ENCODE results near the gene GNPNAT1. TPM values are rescaled to one million over a fixed set of nuclear protein-coding genes. Genes with fewer than 3 reads are reported as not detected.

Gene GNPNAT1
- total and polyA plus RNA-seq, 10 donors = 3.4 to 12.6 (median 8.4) TPM

DNA sequence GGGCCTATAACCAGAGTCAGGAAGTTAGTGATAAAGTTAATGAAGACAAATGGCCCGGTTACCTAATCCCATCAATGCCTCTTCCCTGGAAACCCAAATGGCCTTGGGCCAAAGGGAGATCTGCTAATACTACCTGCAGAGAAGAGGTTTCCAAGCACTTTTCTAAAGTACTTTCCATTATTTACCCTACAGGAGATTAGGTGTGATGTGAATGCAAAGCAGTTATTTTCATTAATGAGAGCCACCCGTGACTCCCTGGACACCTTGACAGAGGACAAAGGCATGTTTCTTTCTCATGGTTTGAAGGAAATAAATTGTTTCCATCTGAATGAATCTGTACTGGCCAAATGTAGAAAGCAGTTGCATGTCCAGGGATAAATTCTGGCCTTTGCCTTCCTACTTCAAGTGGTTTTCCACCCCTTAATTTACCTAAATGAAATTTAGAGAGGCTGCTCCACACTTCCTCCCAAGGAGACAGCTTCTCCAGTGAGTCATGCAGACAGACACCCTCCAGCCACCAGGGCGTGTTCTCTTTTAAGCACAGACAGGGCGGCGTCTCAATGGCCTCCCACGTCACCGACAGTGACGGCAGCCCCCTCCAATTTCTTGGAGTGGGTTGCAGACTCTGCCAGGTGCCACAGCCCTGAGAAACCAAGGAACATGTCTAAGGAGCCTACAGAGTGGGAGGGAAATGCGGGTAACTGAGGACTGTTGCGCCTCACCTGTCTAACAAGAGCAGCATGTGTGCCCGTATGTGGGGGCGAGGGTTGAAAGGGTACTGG lies 43.9 kb upstream of the GNPNAT1 start:
- H3K27ac ChIP-seq = no peak overlapping the region
- WGBS, 5 donors = 89 to 95% (median 91%) methylated on average over 12 of the region's 12 CpGs
- no peaks in the 10 kb centered on the region for H3K36me3 ChIP-seq

DNA sequence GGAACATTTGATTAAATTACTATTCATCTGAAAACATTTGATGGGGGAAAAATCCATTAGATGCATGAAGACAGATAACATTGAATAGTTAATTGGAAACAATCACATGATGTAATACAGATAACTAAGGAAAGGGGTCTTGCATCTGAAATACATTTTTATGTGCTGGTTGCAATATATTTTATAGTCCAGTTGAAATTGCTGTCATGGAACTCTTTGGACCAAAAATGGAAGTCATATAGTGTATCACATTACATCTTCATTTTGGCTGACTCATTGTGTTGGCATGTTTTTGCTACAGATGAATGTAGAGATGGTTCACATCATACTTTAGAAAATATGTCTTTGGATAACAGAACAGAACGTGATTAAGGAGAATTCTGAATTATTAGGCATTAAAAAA lies 43.0 kb upstream of the GNPNAT1 start:
- Histone ChIP-seq H3K4me3 (no peak overlapping the region), H3K27me3 (replicated peaks in 1 of 7) (no peaks in the 10 kb centered on the region), H3K36me3 (no peaks in the 10 kb centered on the region), H3K27ac (no peak overlapping the region), H3K9me3 (no peaks in the 10 kb centered on the region), H3K4me1 (no peaks in the 10 kb centered on the region)
- no peak for DNase-seq
- intact Hi-C loops (cut with DNase I; ENCODE audit: low total_unique reads) = no loop called here
- TF ChIP-seq, protein P1, sequence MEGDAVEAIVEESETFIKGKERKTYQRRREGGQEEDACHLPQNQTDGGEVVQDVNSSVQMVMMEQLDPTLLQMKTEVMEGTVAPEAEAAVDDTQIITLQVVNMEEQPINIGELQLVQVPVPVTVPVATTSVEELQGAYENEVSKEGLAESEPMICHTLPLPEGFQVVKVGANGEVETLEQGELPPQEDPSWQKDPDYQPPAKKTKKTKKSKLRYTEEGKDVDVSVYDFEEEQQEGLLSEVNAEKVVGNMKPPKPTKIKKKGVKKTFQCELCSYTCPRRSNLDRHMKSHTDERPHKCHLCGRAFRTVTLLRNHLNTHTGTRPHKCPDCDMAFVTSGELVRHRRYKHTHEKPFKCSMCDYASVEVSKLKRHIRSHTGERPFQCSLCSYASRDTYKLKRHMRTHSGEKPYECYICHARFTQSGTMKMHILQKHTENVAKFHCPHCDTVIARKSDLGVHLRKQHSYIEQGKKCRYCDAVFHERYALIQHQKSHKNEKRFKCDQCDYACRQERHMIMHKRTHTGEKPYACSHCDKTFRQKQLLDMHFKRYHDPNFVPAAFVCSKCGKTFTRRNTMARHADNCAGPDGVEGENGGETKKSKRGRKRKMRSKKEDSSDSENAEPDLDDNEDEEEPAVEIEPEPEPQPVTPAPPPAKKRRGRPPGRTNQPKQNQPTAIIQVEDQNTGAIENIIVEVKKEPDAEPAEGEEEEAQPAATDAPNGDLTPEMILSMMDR (IDR thresholded peaks at IDR 0.05 in 8 of 11, conservative IDR thresholded peaks at IDR 0.05 in 3 of 11) = no peak
- no peak for TF ChIP-seq POLR2AphosphoS5 (IDR thresholded peaks at IDR 0.05)
- TF ChIP-seq POLR2A (IDR thresholded peaks at IDR 0.05) = no peak
- WGBS, 5 donors = 47 to 86% (median 75%) methylated on average over 1 of the region's 1 CpG

More for the DNA sequence above, 43.9 kb upstream of the GNPNAT1 start:
- no peak overlapping the region for H3K4me3 ChIP-seq
- TF ChIP-seq POLR2AphosphoS5 (IDR thresholded peaks at IDR 0.05) = no peak
- TF ChIP-seq, protein P1 (IDR thresholded peaks at IDR 0.05 in 8 of 11, conservative IDR thresholded peaks at IDR 0.05 in 3 of 11) = no peak
- TF ChIP-seq POLR2A (IDR thresholded peaks at IDR 0.05) = no peak
- DNase-seq = no peak
- H3K27me3 ChIP-seq (replicated peaks in 1 of 7) = no peaks in the 10 kb centered on the region
- intact Hi-C loops (cut with DNase I; ENCODE audit: low total_unique reads) = no loop called here
- H3K4me1 ChIP-seq = no peaks in the 10 kb centered on the region
- no peaks in the 10 kb centered on the region for H3K9me3 ChIP-seq

DNA sequence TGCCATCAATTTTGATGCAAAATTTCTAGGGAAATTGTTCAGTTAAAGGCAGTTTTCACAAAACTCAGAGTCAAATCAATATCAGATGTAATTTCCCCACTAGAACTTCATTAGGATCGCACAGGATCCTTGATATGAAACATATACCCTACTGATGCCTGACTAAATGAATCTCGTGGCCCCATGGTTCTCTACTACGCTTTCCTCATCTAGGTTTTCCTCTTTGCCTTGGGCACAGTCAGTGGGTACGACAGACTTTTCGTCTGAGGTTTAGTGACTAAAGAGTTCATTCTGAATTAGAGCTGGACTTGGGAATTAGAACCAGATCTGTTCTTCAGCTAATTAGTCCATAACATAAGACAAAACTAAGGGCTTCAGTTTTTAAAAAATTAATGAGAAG lies 42.5 kb upstream of the GNPNAT1 start:
- Histone ChIP-seq H3K4me3 (no peak overlapping the region), H3K36me3 (no peaks in the 10 kb centered on the region), H3K4me1 (no peaks in the 10 kb centered on the region), H3K27me3 (replicated peaks in 1 of 7) (no peaks in the 10 kb centered on the region), H3K9me3 (no peaks in the 10 kb centered on the region), H3K27ac (no peak overlapping the region)
- intact Hi-C loops (cut with DNase I; ENCODE audit: low total_unique reads) = no loop called here
- DNase-seq = no peak
- TF ChIP-seq POLR2A (IDR thresholded peaks at IDR 0.05) (no peak), POLR2AphosphoS5 (IDR thresholded peaks at IDR 0.05) (no peak)
- TF ChIP-seq, protein P1 (IDR thresholded peaks at IDR 0.05 in 8 of 11, conservative IDR thresholded peaks at IDR 0.05 in 3 of 11) = no peak
- whole genome bisulfite sequencing, 5 donors = 91 to 96% (median 95%) methylated on average over 5 of the region's 5 CpGs

DNA sequence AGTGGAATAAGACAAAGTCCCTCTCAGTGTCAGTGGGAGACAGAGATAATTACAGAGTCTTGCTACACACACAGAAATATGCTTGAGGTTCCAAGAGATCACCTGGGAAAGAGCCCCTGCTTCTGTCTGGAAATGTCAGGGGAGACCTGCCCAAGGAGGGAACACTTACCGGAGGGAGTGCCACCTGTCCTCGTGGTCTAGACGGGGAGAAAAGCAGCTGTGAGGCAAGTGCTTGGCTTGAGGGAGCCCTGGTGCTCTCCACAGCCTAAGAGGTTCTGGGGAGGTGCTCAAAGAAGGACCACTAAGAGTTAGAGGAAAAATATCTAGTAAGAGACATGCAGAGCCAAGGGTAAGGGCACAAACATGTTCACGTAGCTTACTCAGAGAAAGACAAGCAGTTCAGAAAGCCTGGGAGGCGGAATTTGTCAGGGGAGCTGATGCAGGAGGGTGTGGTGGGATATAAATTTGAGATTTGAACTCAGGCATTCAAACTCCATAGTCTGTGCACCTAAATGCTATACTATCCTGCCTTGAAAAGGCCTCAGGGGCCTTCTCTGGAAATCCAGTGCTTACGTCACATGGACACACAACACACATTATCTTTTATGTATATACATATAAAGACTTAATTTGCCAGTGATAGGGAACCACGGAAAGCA lies 38.2 kb upstream of the GNPNAT1 start:
- Histone ChIP-seq H3K4me1 (peaks cover 0 to 8% (median 4%) of the 10 kb centered on the region in 6 donors), H3K36me3 (no peaks in the 10 kb centered on the region), H3K9me3 (no peaks in the 10 kb centered on the region), H3K27ac (no peak overlapping the region), H3K4me3 (no peak overlapping the region), H3K27me3 (replicated peaks in 1 of 7) (no peaks in the 10 kb centered on the region)
- WGBS, 5 donors = 87 to 91% (median 88%) methylated on average over 7 of the region's 7 CpGs
- DNase-seq = no peak
- TF ChIP-seq POLR2AphosphoS5 (IDR thresholded peaks at IDR 0.05) = no peak
- TF ChIP-seq, protein P1 (IDR thresholded peaks at IDR 0.05 in 8 of 11, conservative IDR thresholded peaks at IDR 0.05 in 3 of 11) = no peak
- intact Hi-C loops (cut with DNase I; ENCODE audit: low total_unique reads) = loop anchor here (10.0 kb wide), 2 partner anchors 225 to 465 kb away; no protein-coding TSS in a partner anchor
